OCI-LY7 (cell line): Measurements from ENCODE around the gene NT5C3A. TPM values are rescaled to one million over a fixed set of nuclear protein-coding genes. Genes with fewer than 3 reads are reported as not detected.

Experiments used
- BruUV-seq: library from RNA; stranded (reverse); fragments of 400-500 nt; replicated peaks from 2 replicates; lab custom pipeline; 2021; lab: Mats Ljungman, UMichigan
- CTCF ChIA-PET: fragments of 300-600 bp; sonication (Branson Sonifier 250); formaldehyde crosslinking; loops from one replicate; lab custom pipeline; 2022; ENCODE audit warnings: antibody characterized with exemption; ENCODE audit not compliant: unreplicated experiment; lab: Charles Lee
- POLR2A ChIA-PET: fragments of 300-600 bp; sonication (Branson Sonifier 250); formaldehyde crosslinking; loops from one replicate; lab custom pipeline; 2022; ENCODE audit warnings: antibody characterized with exemption; lab: Charles Lee
- DNase-seq: peaks from one replicate; pipeline ENCODE4 v3.0.0-alpha.2; 2015; ENCODE audit warnings: low spot score
- H2AFZ ChIP-seq: fragments of 200-600 bp; sonication (generic), shearing (Covaris generic); 2 replicates; pipeline ENCODE4 v1.6.1; 2014; ENCODE audit warnings: mild to moderate bottlenecking, antibody characterized with exemption, low read length, moderate library complexity
- H3K27ac ChIP-seq: fragments of 200-600 bp; sonication (generic); 2 replicates; pipeline ENCODE4 v1.5.1; 2014; ENCODE audit warnings: mixed run types, low read depth, mild to moderate bottlenecking, moderate library complexity, low read length, inconsistent platforms; ENCODE audit not compliant: poor library complexity, severe bottlenecking
- H3K36me3 ChIP-seq: fragments of 200-600 bp; sonication (generic); 2 replicates; pipeline ENCODE4 v1.6.1; 2014; ENCODE audit warnings: mild to moderate bottlenecking, antibody characterized with exemption, low read length, moderate library complexity, mixed read lengths; ENCODE audit not compliant: insufficient read depth
- H3K4me1 ChIP-seq: fragments of 200-600 bp; sonication (generic); 2 replicates; pipeline ENCODE4 v1.5.1; 2014; ENCODE audit warnings: mild to moderate bottlenecking, low read length; ENCODE audit not compliant: insufficient read depth, poor library complexity, severe bottlenecking
- H3K4me2 ChIP-seq: fragments of 200-600 bp; sonication (generic); 2 replicates; pipeline ENCODE4 v1.6.1; 2014; ENCODE audit warnings: mild to moderate bottlenecking, low read length
- H3K4me3 ChIP-seq: fragments of 200-600 bp; sonication (generic); 2 replicates; pipeline ENCODE4 v1.5.1; 2014; ENCODE audit warnings: mild to moderate bottlenecking, low read depth, low read length; ENCODE audit not compliant: poor library complexity, severe bottlenecking
- H3K79me2 ChIP-seq: fragments of 200-600 bp; sonication (generic); 2 replicates; pipeline ENCODE4 v1.6.1; 2016; ENCODE audit warnings: low read depth, mild to moderate bottlenecking, low read length, moderate library complexity, mixed read lengths; ENCODE audit not compliant: insufficient read depth
- H3K9me2 ChIP-seq: fragments of 200-600 bp; sonication (generic); 2 replicates; pipeline ENCODE4 v1.6.1; 2016; ENCODE audit warnings: mild to moderate bottlenecking, low read length, mixed read lengths; ENCODE audit not compliant: insufficient read depth
- H3K9me3 ChIP-seq: fragments of 200-600 bp; sonication (generic); 2 replicates; pipeline ENCODE4 v1.6.1; 2014; ENCODE audit warnings: mild to moderate bottlenecking, mixed run types, low read length, mixed read lengths
- H4K20me1 ChIP-seq: fragments of 200-600 bp; sonication (generic); 2 replicates; pipeline ENCODE4 v1.6.1; 2014; ENCODE audit warnings: mild to moderate bottlenecking, antibody characterized with exemption, low read length, moderate library complexity, mixed read lengths; ENCODE audit not compliant: insufficient read depth
- EZH2phosphoT487 ChIP-seq: fragments of 200-600 bp; sonication (generic); IDR thresholded peaks from 2 replicates; pipeline ENCODE4 v1.6.1; 2018; ENCODE audit warnings: low read depth, borderline replicate concordance, mild to moderate bottlenecking, mixed run types, antibody characterized with exemption, low read length, moderate library complexity, mixed read lengths
- intact Hi-C: fragments of 100-400 bp; cut with micrococcal nuclease; formaldehyde crosslinking; loops from one replicate; pipeline ENCODE4 v1.10.0; 2022; ENCODE audit not compliant: unreplicated experiment
- total RNA-seq, 2 experiments: library from RNA; depleted of rRNA in 1 of 2; stranded (reverse); fragments of >200 nt in 1 of 2; shearing (Covaris generic) in 1 of 2; gene quantifications; 2 replicates each; pipeline ENCODE4 v1.2.3, GENCODE V29; 2014 to 2022
- TF ChIP-seq, protein P1 (sequence below): fragments of 200-600 bp; sonication (generic); conservative IDR thresholded peaks from 2 replicates; pipeline ENCODE4 v1.5.1; 2014; ENCODE audit warnings: mild to moderate bottlenecking, antibody characterized with exemption, low read length, moderate library complexity, mixed read lengths

NT5C3A gene
- total RNA-seq, 2 experiments from 2014 or later = 37.1 to 62.4 TPM

DNA sequence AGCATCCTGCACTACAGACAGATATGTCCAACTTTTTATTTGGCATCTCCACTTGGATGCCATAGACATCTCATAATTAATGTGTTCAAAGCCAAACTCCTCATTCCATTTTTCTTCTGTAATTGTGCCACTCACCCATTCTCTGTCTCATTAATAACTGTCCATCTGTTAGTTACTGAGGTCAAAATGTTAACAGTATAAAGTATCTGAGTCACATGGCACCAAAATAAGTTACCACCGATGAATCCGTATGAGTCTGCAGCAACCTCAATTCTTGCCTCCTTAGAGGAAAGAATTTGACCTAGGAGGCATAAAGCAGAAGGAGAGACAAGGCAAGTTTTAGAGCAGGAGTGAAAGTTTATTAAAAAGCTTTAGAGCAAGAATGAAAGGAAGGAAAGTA lies 16.5 kb upstream of the NT5C3A start:
- DNase-seq = no peak
- no TSS peak for BruUV-seq
- Histone ChIP-seq H3K4me2 (no peak overlapping the region), H3K36me3 (no peaks in the 10 kb centered on the region), H3K4me1 (peaks cover 9% of the 10 kb centered on the region), H3K9me3 (no peaks in the 10 kb centered on the region), H4K20me1 (no peaks in the 10 kb centered on the region), H3K27ac (no peak overlapping the region), H3K9me2 (no peaks in the 10 kb centered on the region), H3K79me2 (no peaks in the 10 kb centered on the region), H3K4me3 (no peak overlapping the region), H2AFZ (no peak overlapping the region)
- intact Hi-C loops = no loop called here
- ChIA-PET POLR2A (interaction anchor here (0.6 kb wide), 1 partner anchor 11 kb away, joined by 4 read pairs; no protein-coding TSS in a partner anchor), CTCF (no interaction called here)
- no peak for TF ChIP-seq EZH2phosphoT487
- TF ChIP-seq, protein P1, sequence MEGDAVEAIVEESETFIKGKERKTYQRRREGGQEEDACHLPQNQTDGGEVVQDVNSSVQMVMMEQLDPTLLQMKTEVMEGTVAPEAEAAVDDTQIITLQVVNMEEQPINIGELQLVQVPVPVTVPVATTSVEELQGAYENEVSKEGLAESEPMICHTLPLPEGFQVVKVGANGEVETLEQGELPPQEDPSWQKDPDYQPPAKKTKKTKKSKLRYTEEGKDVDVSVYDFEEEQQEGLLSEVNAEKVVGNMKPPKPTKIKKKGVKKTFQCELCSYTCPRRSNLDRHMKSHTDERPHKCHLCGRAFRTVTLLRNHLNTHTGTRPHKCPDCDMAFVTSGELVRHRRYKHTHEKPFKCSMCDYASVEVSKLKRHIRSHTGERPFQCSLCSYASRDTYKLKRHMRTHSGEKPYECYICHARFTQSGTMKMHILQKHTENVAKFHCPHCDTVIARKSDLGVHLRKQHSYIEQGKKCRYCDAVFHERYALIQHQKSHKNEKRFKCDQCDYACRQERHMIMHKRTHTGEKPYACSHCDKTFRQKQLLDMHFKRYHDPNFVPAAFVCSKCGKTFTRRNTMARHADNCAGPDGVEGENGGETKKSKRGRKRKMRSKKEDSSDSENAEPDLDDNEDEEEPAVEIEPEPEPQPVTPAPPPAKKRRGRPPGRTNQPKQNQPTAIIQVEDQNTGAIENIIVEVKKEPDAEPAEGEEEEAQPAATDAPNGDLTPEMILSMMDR = no peak

DNA sequence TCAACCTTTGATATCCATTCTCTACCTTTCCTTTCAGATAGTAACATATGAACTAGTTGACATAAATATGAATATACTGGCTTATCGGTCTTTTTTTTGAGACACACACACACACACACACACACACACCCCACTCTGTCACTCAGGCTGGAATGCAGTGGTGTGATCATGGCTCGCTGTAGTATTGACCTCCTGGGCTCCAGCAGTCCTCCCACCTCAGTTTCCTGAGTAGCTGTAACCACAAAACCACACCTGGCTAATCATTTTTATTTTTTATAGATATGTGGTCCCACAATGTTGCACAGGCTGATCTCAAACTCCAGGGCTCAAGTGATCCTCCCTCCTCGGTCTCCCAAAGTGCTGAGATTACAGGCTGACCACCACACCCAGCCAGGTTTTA lies 14.2 kb upstream of the NT5C3A start:
- no peaks in the 10 kb centered on the region for H4K20me1 ChIP-seq
- no peak overlapping the region for H3K4me2 ChIP-seq
- intact Hi-C loops = no loop called here
- TF ChIP-seq, protein P1 = no peak
- no peak for TF ChIP-seq EZH2phosphoT487
- no peak overlapping the region for H3K27ac ChIP-seq
- no peak for DNase-seq
- peaks cover 9% of the 10 kb centered on the region for H3K4me1 ChIP-seq
- no peak overlapping the region for H2AFZ ChIP-seq
- ChIA-PET POLR2A (interaction anchor here (0.6 kb wide), 1 partner anchor 24 kb away, joined by 3 read pairs; no protein-coding TSS in a partner anchor), CTCF (no interaction called here)
- H3K36me3 ChIP-seq = no peaks in the 10 kb centered on the region
- no TSS peak for BruUV-seq
- H3K9me2 ChIP-seq = no peaks in the 10 kb centered on the region
- no peaks in the 10 kb centered on the region for H3K79me2 ChIP-seq
- H3K4me3 ChIP-seq = no peak overlapping the region
- no peaks in the 10 kb centered on the region for H3K9me3 ChIP-seq

DNA sequence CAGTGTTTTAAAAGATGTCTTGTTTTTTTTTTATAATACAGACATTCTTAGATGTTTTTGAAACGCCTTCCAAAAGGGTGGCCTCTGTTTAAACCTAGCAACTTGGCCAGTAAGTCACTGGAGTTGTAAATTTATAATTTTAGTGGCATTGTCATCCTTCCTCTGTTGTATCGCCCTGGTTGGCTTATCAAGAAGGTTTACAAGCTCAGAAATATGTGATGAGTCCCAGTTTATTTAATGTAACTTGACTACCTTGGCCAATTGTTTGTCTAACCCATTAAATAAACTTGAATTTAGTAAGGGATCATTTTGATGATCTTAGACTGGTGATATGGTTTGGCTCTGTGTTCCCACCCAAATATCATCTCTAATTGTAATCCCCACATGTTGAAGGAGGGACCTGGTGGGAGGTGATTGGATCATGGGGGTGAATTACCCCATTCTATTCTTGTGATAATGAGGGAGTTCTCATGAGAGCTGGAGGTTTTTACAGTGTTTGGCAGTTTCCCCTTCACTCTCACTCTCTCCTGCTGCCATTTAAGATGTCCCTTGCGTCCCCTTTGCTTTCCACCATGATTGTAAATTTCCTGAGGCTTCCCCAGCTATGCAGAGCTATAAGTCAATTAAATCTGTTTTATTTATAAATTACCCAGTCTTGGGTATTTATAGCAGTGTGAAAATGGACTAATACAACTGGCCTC lies 13.4 kb upstream of the NT5C3A start:
- no TSS peak for BruUV-seq
- POLR2A ChIA-PET = interaction anchor here (1.2 kb wide), 1 partner anchor 9 kb away, joined by 3 read pairs; no protein-coding TSS in a partner anchor

More for the DNA sequence above, 13.4 kb upstream of the NT5C3A start:
- intact Hi-C loops = no loop called here
- Histone ChIP-seq H3K36me3 (no peaks in the 10 kb centered on the region), H3K9me3 (0 out of 2 replicates have a peak, but pooled peaks cover under 1% of the 10 kb centered on the region), H2AFZ (no peak overlapping the region), H3K9me2 (no peaks in the 10 kb centered on the region), H4K20me1 (no peaks in the 10 kb centered on the region), H3K4me2 (no peak overlapping the region), H3K4me1 (peaks cover 9% of the 10 kb centered on the region), H3K79me2 (no peaks in the 10 kb centered on the region), H3K27ac (no peak overlapping the region), H3K4me3 (no peak overlapping the region)
- DNase-seq = no peak
- no peak for TF ChIP-seq EZH2phosphoT487
- TF ChIP-seq, protein P1 = no peak
- CTCF ChIA-PET = no interaction called here
